Measurements from ENCODE around the gene SPTA1.

DNA sequence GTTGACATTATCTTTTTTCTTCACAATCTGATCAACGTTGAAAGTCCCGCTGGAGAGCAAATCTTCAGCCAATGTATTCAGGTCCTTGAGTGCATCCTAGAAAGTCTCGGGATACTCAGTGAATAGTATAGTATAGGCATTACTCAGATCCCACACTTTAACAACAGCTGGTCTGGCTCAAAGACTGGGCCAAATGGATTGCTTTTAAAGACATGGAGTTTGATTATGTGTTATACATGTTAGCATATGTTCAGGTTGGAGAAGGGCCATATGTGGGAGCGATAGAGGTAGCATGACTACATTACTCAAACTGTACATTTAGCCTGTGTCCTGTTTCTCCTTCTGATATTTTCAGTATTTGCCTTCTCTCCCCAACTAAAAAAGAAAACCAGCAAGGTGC, 48.4 kb downstream of the SPTA1 start:
- TF ChIP-seq, protein P1, sequence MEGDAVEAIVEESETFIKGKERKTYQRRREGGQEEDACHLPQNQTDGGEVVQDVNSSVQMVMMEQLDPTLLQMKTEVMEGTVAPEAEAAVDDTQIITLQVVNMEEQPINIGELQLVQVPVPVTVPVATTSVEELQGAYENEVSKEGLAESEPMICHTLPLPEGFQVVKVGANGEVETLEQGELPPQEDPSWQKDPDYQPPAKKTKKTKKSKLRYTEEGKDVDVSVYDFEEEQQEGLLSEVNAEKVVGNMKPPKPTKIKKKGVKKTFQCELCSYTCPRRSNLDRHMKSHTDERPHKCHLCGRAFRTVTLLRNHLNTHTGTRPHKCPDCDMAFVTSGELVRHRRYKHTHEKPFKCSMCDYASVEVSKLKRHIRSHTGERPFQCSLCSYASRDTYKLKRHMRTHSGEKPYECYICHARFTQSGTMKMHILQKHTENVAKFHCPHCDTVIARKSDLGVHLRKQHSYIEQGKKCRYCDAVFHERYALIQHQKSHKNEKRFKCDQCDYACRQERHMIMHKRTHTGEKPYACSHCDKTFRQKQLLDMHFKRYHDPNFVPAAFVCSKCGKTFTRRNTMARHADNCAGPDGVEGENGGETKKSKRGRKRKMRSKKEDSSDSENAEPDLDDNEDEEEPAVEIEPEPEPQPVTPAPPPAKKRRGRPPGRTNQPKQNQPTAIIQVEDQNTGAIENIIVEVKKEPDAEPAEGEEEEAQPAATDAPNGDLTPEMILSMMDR (IDR thresholded peaks at IDR 0.05; ENCODE audit: poor library complexity), result no peak
- TF ChIP-seq EZH2phosphoT487 (IDR thresholded peaks at IDR 0.05; ENCODE audit: low read depth, severe bottlenecking, unreplicated experiment), result no peak
- TF ChIP-seq EZH2 (IDR thresholded peaks at IDR 0.05; ENCODE audit: borderline replicate concordance), result no peak
